T-helper 17 cell (primary cell): ENCODE results near the gene MGAT4A. TPM values are rescaled to one million over a fixed set of nuclear protein-coding genes. Genes with fewer than 3 reads are reported as not detected.

ENCODE experiments used
- ATAC-seq: fragments of 150-1000 bp; cut with Tn5 transposase; 2 replicates; pipeline ENCODE4 v1.10.0; 2021; ENCODE audit warnings: mild to moderate bottlenecking, moderate library complexity
- DNase-seq, 3 donors: peaks; one replicate each; pipeline versions ENCODE4 v3.0.0 to v3.0.0-alpha.2; 2020 to 2021
- H3K9me3 ChIP-seq: one replicate; pipeline ENCODE4 v1.7.0; 2013; ENCODE audit warnings: low read length, mild to moderate bottlenecking; ENCODE audit not compliant: control insufficient read depth, poor library complexity, severe bottlenecking
- H3K27ac Mint-ChIP-seq: one replicate; pipeline ENCODE4 v1.8.0; 2022; ENCODE audit warnings: mild to moderate bottlenecking, moderate library complexity, mixed read lengths
- H3K27me3 Mint-ChIP-seq: one replicate; pipeline ENCODE4 v1.8.0; 2022; ENCODE audit warnings: mixed read lengths
- H3K36me3 Mint-ChIP-seq: one replicate; pipeline ENCODE4 v1.8.0; 2022; ENCODE audit warnings: low read depth, mixed read lengths
- H3K4me1 Mint-ChIP-seq: one replicate; pipeline ENCODE4 v1.8.0; 2022; ENCODE audit warnings: mild to moderate bottlenecking, mixed read lengths
- H3K4me3 Mint-ChIP-seq: one replicate; pipeline ENCODE4 v1.8.0; 2022; ENCODE audit warnings: mild to moderate bottlenecking, moderate library complexity, mixed read lengths
- total RNA-seq, 4 donors: library from RNA in 2 of 4; stranded (reverse) in 2 of 4; gene quantifications; one replicate each; pipeline ENCODE4 v1.2.3 and lab custom pipeline; 2022 to 2026

The MGAT4A gene
- total RNA-seq, result 100 to 1,000 TPM; 187 to 205 TPM
- total RNA-seq (lab: John Stamatoyannopoulos, UW), result 236 to 350 reads per million in 2 donors

DNA sequence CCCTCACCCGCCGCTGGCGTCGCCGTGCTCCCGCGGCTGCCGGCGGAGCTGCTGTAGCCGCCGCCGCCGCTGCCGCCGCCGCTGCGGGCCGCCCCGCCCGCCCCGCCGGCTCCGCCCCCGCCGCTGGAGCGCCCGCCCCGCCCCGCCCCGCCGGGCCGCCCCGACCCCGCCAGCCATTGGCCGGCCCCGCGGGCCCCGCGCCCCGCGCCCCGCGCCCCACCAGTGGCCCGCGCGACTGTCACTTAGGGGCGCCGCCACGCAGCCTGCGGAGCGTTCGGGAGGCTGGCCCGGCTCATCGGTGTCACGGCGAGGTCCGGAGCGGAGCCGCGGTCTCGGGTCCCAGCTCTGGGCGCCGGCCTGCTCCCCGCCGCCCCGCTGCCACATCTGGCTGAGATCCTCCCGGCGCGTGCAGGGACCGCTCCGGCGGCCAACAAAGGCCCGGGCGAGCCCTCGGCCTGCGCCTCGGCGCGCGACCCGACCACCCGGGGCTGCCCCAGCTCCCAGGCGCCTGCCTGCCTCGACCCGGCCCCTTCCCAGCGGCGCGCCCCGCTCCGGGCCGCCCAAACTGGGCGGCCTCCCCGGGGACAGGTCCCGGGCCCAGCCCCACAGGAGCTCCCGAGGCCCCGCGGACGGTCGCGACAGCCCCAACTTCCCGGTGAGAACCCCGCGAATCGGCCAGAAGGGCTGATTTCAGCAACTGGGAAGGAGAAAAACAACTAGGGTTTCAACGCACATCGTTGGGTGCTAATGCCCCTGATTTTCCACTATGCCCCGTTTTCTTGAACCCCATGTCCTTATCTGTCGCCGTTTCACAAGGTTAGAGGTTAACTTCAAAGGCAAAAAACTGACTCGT is at the start of gene MGAT4A:
TSS of gene MGAT4A (minus strand) at position 92 of the 853 bp plus-strand sequence. CDS start 4,800 bp downstream, outside the sequence.
- peak; percentile 71 to 86 (median 82) for DNase-seq
- ATAC-seq, result peak; percentile 80
- H3K9me3 ChIP-seq, result no peaks in the 10 kb centered on the region
- Mint-ChIP-seq H3K27ac (peak within 1 kb of the TSS; percentile 98), H3K4me1 (peaks cover 53% of the 10 kb centered on the region), H3K4me3 (peak within 1 kb of the TSS; percentile 93), H3K36me3 (no peaks in the 10 kb centered on the region), H3K27me3 (no peaks in the 10 kb centered on the region)

DNA sequence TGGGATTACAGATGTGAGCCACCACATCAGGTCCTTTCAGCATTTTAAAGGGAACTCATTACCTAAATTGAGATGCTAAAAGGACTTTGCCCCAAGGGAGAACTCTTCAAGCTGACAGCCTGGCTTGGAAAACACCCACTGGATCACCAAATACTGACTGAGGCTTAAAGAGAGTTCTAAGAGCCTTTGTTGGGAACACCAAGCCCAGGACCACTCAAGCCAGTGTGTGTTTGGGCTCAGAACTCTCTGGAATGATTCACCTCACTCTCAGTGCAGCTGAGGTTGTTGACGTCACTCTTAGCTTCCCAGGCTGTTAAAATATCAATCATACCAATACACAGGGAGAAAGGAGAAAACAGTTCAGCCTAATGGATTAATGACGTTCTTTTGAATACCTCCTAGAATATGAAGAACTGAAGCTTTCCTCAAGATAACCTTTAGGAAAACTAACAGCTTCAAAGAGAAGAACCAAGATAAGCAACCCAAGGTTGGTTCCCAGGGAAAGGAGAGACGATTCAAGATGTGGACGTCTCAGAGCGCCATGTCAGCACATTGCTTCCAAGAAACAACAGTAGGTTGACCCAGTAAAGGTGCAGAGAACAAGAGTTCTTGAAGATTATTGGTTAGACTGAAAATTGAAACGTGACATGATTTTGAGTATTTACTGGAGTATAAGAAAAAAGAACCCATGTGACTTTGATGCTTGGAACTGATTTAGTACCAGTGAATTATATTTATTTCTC is 48.0 kb upstream of the MGAT4A start:
- DNase-seq (no peak), ATAC-seq (no peak)
- Mint-ChIP-seq H3K27ac (no peak overlapping the region), H3K27me3 (no peaks in the 10 kb centered on the region), H3K36me3 (peaks cover 2% of the 10 kb centered on the region), H3K4me3 (no peak overlapping the region), H3K4me1 (peaks cover 19% of the 10 kb centered on the region)
- no peaks in the 10 kb centered on the region for H3K9me3 ChIP-seq

DNA sequence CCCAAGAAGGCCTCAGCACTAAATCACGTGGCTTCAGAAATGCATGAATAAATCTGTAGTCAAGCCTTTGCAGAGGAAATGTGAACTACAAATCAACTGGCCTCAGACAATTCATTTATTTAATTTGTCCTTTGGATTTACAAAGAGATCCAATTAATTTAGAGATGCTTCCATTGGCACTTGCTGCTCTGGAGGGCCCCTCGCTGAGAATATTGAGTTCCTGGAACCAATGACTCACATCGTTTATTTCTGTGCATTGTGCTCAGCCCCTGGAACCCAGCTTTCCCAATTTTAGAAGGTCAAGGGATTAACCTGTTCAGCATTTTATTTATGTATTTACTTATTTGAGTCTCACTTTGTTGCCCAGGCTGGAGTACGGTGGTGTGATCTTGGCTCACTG is 47.2 kb upstream of the MGAT4A start:
- ATAC-seq (no peak), DNase-seq (no peak)
- H3K36me3 Mint-ChIP-seq, result peaks cover 2% of the 10 kb centered on the region
- H3K9me3 ChIP-seq, result no peaks in the 10 kb centered on the region
- no peak overlapping the region for H3K4me3 Mint-ChIP-seq
- H3K4me1 Mint-ChIP-seq, result peaks cover 26% of the 10 kb centered on the region
- no peaks in the 10 kb centered on the region for H3K27me3 Mint-ChIP-seq
- no peak overlapping the region for H3K27ac Mint-ChIP-seq

DNA sequence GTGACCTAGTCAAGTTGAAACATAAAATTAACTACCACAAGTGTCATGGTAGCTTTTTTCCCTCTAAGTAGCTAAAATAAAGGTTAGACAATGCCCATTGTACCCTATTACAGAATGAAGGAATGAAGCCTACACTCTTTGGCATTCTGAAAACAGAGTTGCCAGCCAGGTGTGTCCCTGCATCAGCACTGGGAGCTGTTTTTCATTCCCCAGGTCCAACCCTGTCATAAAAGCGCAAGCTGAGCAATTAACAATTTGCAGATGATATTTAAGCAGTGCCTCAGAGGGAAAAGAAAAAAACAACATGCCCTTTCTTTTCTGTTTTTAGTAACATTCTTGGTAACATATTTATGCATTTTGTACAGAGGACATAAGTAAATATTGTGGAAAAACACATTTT is 46.8 kb upstream of the MGAT4A start:
- H3K27ac Mint-ChIP-seq, result no peak overlapping the region
- peaks cover 30% of the 10 kb centered on the region for H3K4me1 Mint-ChIP-seq
- no peaks in the 10 kb centered on the region for H3K27me3 Mint-ChIP-seq
- ATAC-seq, result no peak
- peaks cover 2% of the 10 kb centered on the region for H3K36me3 Mint-ChIP-seq
- no peaks in the 10 kb centered on the region for H3K9me3 ChIP-seq
- no peak for DNase-seq
- no peak overlapping the region for H3K4me3 Mint-ChIP-seq

DNA sequence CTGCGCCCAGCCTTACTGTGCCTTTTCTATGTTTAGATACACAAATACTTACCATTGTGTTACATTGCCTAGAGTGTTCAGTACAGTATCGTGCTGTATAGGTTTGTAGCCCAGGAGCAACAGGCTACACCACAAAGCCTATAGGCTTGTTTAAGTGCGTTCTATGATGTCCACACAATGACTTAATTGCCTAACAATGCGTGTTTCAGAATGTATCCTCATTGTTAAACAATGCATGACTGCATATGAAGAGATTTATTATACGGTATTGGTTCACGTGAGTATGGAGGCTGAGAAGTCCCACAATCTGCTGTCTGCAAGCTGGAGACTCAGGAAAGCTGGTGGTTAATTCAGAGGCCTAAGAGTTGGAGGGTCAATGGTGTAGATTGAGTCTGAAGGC is 46.1 kb upstream of the MGAT4A start:
- Mint-ChIP-seq H3K27me3 (no peaks in the 10 kb centered on the region), H3K27ac (peak overlapping the region; percentile 39), H3K4me1 (peaks cover 36% of the 10 kb centered on the region), H3K4me3 (no peak overlapping the region), H3K36me3 (no peaks in the 10 kb centered on the region)
- H3K9me3 ChIP-seq, result no peaks in the 10 kb centered on the region
- no peak for DNase-seq
- no peak for ATAC-seq

DNA sequence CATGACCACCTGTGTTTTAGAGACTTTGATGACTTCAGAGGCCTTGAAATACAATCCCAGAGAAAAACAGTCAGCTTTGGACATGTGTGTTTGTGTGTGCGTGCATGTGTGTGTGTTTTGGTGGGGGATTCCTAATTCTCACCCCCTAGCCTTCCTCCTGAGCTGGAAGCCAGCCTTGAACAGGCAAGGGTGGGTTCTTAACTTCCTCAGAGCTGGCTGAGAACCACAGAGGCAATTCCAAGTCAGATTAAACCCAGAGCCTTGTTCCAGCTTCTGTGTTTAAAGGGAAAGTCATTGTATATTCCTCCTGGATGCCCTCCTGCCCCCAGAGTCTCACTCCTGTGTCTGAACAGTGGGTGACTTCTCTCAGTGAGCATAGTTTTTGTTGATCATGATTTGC is 45.2 kb upstream of the MGAT4A start:
- no peak overlapping the region for H3K4me3 Mint-ChIP-seq
- H3K36me3 Mint-ChIP-seq, result no peaks in the 10 kb centered on the region
- no peaks in the 10 kb centered on the region for H3K9me3 ChIP-seq
- H3K4me1 Mint-ChIP-seq, result peaks cover 42% of the 10 kb centered on the region
- DNase-seq, result no peak
- H3K27ac Mint-ChIP-seq, result peak overlapping the region; percentile 97
- H3K27me3 Mint-ChIP-seq, result no peaks in the 10 kb centered on the region
- ATAC-seq, result no peak

DNA sequence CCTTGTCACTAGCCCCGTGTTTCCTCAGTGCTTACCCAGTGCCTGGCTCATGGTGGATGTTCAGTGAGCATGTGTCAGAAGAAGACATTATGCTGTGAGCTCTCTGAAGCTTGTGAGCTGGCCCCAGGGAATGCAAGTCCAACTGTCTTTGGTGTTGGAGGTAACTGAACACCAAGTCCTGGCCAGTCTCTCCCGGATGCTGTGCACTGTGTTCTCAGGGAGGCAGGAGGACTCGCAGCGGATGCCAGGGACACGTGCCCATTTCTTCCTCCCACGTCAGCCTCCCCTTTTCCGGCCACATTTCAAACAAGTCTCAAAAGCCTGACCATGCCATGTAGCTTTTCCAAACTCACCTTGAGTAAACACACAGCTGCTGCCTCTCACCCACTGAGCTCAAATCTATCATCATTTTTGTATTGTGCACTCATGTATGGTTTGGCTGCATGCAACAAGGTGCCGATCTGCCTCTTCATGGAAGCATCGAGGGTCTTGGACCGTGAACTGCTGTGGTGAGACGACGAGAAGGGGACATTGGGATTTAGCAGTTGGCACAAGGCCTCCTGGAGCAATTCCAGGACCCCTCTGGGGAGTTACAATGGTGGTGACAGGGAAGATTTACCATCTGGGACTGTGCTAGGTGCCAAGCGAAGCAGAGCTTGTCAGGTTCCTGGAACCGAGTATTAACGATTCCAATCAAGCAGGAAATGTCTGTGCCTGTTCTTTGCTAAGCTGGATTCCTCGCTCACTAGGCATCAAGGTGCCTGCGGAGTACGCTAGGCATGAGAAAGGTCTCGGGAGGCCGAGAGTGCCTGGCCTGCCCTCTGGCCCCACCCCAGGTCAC is 44.4 kb upstream of the MGAT4A start:
- H3K4me3 Mint-ChIP-seq, result no peak overlapping the region
- H3K36me3 Mint-ChIP-seq, result peaks cover 2% of the 10 kb centered on the region
- peak overlapping the region; percentile 97 for H3K27ac Mint-ChIP-seq
- DNase-seq (no peak), ATAC-seq (no peak)
- no peaks in the 10 kb centered on the region for H3K27me3 Mint-ChIP-seq
- no peaks in the 10 kb centered on the region for H3K9me3 ChIP-seq
- peaks cover 48% of the 10 kb centered on the region for H3K4me1 Mint-ChIP-seq

DNA sequence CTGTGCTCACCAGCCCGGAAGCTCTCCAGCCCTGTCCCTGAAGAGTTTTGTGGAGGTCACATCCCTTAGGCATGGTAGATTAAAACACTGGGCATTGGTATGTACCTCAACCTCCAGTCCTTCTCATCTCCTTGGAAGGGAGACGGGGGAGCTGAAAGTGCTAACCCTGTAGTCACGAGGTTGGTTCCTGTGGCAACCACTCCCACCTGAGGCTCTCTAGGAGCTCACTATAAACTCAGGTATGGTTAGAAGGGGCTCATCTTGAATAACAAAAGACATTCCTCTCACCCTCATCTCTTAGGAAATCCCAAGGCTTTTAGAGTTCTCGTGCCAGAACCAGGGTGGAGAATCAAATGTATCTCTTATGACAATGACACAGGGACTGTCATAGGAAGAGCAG is 43.0 kb upstream of the MGAT4A start:
- peaks cover 54% of the 10 kb centered on the region for H3K4me1 Mint-ChIP-seq
- no peak overlapping the region for H3K4me3 Mint-ChIP-seq
- ATAC-seq (no peak), DNase-seq (no peak)
- H3K36me3 Mint-ChIP-seq, result peaks cover 2% of the 10 kb centered on the region
- H3K27ac Mint-ChIP-seq, result peak overlapping the region; percentile 97
- no peaks in the 10 kb centered on the region for H3K9me3 ChIP-seq
- H3K27me3 Mint-ChIP-seq, result no peaks in the 10 kb centered on the region

DNA sequence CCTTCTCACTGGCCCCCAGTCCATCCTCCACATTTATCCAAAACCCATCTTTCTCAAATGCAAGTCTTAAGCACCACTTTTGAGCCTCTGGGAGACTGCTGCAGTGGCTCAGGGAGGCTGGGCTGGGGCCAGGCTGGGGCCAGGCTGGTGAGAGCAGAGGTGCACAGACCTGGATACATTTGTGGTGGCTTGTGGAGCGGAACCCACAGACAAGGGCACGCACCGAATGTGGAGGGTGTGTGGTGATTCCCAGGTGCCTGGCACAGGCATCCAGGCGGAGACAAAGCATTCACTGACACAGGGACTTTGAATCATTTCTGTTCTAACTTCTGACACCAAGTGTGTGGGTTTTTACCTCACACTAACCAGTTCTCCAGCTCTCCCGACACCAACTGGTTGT is 42.2 kb upstream of the MGAT4A start:
- peak overlapping the region; percentile 97 for H3K27ac Mint-ChIP-seq
- ATAC-seq (no peak), DNase-seq (no peak)
- peak overlapping the region; percentile 95 for H3K4me3 Mint-ChIP-seq
- peaks cover 2% of the 10 kb centered on the region for H3K36me3 Mint-ChIP-seq
- peaks cover 61% of the 10 kb centered on the region for H3K4me1 Mint-ChIP-seq
- H3K9me3 ChIP-seq, result no peaks in the 10 kb centered on the region
- H3K27me3 Mint-ChIP-seq, result no peaks in the 10 kb centered on the region

DNA sequence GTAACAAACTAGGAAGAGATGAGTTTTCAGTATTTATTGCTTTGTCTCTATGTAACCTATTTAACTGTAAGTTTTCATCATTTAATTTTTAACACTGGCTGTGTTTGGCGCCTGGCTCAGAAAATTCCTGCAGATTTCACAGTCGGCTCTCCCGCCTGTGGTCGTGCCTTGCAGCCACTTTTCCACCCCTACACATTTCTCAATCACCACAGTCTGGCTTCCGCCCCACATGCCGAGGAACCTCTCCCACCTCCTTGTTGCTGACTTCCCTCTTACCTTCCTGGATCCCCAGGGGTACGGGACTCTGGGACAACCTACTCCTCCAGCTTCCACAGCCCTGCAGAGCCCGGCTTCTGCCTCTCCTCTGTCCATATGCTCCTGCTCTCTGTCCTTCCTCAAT is 41.6 kb upstream of the MGAT4A start:
- peak overlapping the region; percentile 95 for H3K4me3 Mint-ChIP-seq
- ATAC-seq (no peak), DNase-seq (no peak)
- H3K4me1 Mint-ChIP-seq, result peaks cover 64% of the 10 kb centered on the region
- no peaks in the 10 kb centered on the region for H3K9me3 ChIP-seq
- peaks cover 2% of the 10 kb centered on the region for H3K36me3 Mint-ChIP-seq
- H3K27ac Mint-ChIP-seq, result peak overlapping the region; percentile 97
- no peaks in the 10 kb centered on the region for H3K27me3 Mint-ChIP-seq

DNA sequence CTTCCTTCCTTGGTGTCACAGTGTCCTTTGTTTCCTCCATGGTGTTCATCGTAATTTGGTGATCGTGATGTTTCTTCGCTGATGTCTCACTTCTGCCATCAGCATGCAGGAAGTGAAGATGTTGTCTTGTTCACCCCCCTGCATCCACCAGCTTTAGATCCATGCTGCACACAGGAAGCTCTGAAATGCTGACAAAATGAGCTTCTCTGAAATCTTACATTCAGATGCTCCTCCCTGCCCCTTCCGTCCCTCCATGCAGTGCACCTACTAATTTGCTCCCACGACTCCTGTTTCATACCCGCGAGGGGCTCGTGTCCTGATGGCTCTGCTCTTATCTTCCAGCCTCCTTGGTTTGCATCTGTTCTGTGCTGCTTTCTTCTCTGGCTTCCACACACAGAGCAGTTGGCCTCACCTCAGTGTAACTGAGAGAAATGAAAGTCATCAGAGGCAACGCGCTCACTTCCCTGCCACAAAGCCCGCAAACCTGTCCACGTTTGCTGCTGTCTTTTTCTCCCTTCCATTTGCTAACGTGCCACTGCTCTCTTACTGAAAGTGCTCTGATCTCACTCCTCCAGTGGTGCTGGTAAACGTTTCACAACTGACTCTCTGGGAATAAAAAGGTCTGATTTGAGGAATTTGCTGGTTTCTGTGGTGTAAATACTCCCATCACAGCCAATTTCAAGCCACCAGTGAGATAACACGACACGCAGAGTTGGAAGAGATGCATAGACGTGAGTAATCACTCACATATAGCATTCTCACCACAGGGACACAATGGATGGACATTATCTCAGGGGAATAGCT is 41.0 kb upstream of the MGAT4A start:
- ATAC-seq (peak; percentile 72), DNase-seq (peak in 2 of 3 donors; percentile 32 to 44)
- H3K4me3 Mint-ChIP-seq, result peak overlapping the region; percentile 95
- peaks cover 2% of the 10 kb centered on the region for H3K36me3 Mint-ChIP-seq
- peak overlapping the region; percentile 97 for H3K27ac Mint-ChIP-seq
- H3K9me3 ChIP-seq, result no peaks in the 10 kb centered on the region
- no peaks in the 10 kb centered on the region for H3K27me3 Mint-ChIP-seq
- H3K4me1 Mint-ChIP-seq, result peaks cover 61% of the 10 kb centered on the region

DNA sequence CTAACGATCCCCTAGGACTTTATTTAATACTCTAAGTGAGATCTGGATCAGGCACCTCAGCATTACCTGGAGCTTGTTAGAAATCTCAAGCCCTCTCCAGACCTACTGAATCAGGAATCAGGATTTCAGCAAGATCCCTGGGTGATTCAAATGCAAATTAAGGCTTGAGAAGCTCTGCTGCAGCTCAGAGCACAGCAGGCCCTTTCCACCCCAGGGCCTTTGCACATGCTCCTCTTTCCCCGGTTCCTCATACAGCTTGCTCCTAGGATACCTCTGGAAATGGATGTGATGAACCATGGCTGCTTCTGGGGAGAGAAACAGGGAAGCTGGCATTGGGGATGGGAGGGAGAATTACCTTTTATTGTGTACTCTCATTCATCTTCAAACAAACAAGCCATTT is 40.3 kb upstream of the MGAT4A start:
- Mint-ChIP-seq H3K27me3 (no peaks in the 10 kb centered on the region), H3K4me3 (peak overlapping the region; percentile 95), H3K36me3 (peaks cover 2% of the 10 kb centered on the region), H3K4me1 (peaks cover 66% of the 10 kb centered on the region), H3K27ac (peak overlapping the region; percentile 97)
- H3K9me3 ChIP-seq, result no peaks in the 10 kb centered on the region
- no peak for ATAC-seq
- no peak for DNase-seq
